HG02588 (cell line): Measurements from ENCODE around the gene DCTPP1.

Source experiments
- ATAC-seq: cut with Tn5 transposase; IDR thresholded peaks from one replicate; pipeline ENCODE4 v1.9.1; 2021; ENCODE audit warnings: mild to moderate bottlenecking, moderate library complexity; ENCODE audit not compliant: unreplicated experiment

Gene DCTPP1

DNA sequence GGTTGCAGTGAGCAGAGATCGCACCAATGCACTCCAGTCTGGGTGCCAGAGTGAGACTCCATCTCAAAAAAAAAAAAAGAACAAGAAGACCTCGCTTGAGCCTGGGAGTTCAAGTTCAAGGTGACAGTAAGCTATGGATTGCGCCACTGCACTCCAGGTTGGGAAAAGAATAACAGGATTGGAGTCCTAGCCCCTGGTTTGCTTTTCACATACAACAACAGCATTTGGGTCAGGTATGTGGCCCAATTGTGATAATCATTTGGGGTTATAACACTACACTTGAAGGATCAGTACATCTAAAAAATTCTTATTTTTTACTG, 19.2 kb upstream of the DCTPP1 start:
- no peak for ATAC-seq

DNA sequence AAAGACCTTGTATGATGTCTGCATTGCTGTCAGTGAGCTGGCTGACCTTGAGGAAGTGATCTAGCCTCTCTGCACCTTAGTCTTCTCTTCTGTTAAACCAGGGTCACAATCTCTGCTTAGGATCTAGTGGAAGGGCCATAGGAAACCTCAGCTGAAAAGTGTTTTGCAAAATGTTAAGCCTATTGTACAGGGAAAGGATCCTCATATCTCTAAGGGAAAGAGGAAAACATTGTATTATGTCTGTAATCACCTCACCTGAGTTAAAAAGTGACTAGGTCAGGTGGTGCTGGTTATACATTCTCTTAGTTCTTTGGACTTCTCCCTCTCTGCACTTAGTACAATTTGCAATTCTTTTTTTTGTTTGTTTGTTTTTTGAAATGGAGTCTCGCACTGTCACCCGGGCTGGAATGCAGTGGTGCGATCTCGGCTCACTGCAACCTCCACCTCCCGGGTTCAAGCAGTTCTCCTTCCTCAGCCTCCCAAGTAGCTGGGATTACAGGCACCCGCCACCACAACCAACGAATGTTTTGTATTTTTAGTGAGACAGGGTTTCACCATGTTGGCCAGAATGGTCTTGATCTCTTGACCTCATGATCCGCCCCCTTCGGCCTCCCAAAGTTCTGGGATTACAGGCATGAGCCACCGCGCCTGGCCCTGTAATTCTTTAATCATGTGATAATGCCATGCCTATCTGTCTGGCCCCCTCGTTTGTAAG, 17.8 kb upstream of the DCTPP1 start:
- no peak for ATAC-seq

DNA sequence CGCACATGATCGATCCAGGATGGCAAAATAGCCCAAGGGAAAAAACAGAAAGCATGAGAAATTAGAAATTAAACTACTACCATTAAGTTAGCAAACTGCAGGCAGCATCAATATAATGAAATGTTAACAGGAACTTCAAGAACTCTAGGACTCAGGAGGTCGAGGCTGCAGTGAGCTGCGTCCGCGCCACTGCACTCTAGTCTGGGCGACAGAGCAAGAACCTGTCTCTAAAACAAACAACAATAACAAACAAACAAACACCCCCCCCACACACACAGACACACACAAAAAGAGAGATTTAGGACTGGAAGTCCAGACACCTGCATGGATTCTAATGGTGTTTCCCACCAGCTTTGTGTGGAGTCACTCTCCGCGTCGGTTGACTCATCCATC, 16.4 kb upstream of the DCTPP1 start:
- ATAC-seq, result no peak

DNA sequence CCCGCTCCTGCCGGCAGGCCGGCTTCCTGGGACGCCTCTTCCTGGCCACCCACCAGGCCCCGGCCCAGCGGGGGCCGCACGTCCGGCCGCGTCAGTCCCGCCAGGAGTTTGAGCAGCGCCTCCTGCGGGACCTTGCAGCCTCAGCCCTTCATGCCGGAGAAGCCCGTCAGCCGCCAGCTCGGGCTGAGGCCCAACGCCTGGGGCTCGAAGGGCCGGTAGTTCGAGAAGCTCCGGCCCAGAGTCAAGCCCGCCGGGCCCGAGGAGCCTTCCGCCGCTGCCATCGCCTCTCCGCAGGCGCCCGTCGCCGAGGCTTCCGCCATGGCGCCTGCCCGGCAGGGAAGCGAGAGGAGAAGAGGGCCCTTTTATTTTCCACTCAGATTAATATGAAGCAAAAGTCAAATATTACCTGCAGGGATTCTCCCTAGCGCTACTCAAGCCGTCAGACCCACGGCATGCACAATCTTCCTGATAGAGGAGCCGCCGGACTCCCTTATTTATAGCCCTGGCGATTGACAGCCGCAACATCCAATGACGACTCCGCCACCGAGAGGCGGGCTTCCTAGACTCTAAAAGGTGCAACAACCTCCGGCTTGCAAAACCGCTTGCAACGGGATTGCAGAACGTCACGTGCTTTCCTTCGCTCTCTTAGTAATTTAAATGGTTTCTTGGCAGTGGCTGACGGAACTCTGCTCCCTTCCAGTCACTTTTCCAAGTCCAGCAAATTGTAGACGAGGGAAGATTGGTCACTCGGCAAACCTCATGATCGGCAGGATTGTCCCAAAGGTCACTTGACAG, 15.8 kb upstream of the DCTPP1 start, which contains the start of gene SEPHS2:
SEPHS2 (minus strand) TSS at position 467 of the 795 bp plus-strand sequence; CDS start at position 320, 147 bp downstream.
- peak; percentile 79 for ATAC-seq

DNA sequence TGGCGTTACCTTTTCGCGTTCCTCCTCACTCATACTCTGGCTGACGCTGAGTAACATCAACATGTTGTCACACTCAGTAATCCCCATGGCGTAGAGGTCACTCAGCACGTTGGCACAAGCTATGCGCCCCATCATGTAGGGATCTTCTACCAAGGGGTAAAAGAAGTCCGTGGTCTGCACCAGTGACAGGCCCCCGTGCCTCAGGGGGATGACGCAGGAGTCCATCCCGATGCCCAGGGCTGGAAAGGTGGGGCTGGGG, 15.2 kb upstream of the DCTPP1 start:
- ATAC-seq, result peak; percentile 18

DNA sequence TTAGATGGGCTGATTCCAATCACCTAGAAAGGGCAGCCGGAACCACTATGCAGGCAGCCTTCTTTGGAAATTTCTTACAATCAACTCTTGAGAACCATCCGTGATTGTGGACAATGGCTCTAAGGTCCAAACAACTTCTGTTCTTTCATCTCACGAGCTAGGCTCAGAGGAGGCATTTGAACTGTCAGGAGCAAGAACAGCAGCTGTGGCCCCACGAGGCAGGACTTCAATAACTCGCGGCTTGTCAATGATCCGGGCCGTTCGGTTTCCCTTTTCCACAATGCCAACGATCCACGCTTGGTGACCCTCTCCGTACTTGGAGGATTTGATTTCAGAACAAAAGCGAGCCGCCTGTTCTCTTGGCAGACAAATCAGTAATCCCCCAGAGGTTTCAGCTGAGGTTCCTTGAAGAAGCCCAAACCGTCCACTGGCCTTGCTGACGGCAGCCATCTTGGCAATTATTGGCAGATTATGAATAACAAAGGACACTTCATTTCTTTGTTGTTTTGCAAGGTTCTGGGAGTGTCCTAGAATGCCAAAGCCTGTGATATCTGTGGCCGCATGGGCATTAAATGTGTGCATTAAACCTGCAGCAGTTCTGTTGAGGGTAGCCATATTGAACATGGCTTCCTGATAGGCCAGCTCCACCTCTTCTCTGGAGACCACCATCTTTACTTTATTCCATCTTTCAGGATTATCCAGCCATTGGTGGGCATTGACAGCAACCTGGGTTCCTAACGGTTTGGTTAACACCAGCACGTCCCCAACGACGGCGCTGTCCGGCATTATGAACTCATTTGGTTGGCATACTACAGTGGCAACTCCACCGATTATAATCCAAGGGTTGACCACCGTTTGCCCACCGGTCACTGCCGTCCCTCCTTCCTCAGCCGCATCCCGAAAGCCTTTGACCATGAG, 14.7 kb upstream of the DCTPP1 start:
- ATAC-seq, result no peak

DNA sequence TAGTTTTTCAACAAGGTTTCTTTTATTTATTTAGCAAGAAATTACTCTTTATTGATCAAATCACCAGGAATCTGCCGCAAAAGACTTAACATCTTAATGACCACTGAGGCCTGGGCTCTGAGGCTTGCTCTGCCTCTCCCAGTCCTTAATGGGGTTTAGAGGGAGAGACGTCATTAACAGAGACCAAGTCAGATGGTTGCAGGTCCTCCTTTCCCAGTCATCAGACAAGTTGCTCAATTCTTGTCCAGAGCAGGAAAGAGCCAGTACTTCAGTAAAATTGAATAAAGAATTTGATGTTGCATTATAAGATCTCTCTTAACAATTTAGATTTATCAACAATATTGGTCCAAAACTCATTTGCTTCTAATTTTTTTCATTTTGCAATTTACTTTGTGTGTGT, 13.8 kb upstream of the DCTPP1 start:
- ATAC-seq, result no peak

DNA sequence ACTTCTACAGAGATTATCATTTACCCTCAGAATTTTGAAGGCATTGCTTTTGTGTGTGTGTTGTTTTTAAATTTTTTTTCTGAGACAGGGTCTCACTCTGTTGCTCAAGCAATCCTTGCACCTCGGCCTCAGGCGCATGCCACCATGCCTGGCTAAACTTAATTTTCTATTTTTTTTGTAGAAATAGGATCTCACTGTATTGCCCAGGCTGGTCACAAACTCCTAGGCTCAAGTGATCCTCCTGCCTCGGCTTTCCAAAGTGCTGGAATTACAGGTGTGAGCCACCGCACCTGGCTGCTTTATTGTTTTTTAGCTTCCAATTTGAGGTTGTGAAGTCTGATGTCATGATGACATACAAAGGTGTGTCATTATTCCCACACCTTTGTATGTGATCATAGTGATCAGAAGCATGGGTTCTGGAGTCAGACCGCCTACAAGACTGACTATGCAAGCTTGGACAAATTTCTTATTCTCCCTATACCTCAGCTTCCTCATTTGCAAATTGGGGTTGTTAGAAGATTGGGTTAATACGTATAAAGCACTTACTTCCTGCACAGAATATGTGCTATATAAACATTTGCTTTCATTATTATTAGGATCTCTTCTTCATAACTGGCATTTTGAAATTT, 10.0 kb upstream of the DCTPP1 start:
- no peak for ATAC-seq

DNA sequence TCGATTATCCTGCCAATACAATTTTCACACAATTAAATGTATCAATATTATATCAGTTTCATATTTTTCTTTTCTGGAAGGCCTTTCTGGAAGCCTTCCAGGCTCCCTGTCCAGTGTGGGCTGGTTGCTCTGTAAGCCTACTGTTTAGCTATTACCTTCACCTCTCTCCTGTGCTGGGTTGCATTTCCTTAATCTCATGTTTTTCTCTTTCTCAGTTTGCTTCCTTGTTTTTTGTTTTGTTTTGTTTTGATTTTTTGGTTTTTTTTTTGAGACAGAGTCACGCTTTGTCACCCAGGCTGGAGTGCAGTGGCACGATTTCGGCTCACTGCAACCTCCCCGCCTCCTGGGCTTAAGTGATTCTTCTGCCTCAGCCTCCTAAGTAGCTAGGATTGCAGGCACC, 9.0 kb upstream of the DCTPP1 start:
- no peak for ATAC-seq

DNA sequence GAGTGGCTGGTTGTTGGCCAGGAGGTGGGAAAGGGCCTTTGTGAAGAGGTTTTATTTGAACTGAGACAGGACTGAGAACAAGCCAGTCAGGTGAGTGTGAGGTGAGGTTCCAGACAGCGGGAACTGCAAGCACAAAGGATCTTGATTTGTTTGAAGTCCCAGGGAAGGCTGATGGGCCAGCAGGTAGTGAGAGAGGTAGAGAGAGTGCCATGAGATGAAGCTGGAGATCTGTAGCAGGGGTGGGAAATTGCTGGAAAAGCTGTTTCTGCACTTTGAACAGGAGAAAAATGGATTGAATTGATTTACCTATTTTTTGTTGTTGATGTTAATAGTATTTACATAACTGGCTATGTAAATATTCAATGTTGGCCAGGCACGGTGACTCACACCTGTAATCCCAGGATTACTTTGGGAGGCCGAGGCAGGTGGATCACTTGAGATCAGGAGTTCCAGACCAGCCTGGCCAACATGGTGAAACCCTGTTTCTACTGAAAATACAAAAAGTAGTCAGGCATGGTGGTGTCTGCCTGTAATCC, 7.7 kb upstream of the DCTPP1 start:
- ATAC-seq, result no peak

DNA sequence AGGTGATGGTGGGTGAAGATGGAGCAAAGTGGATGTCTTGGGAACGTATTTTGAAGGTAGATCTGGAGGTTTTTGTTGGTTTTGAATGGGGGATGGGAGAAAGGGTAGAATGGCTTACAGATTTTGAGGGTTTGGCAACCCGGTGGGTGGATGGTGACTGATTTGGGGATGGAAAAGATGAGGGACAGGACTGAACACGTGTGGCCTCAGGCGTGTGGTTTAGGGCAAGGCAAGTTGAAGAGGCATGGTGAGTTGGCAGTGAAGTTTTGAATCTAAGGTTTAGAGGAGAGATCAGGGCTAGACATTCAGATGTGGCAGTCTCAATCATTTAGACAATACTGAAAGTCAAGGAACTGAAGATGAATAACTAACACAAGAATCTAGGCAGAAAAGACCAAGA, 5.0 kb upstream of the DCTPP1 start:
- ATAC-seq, result no peak

DNA sequence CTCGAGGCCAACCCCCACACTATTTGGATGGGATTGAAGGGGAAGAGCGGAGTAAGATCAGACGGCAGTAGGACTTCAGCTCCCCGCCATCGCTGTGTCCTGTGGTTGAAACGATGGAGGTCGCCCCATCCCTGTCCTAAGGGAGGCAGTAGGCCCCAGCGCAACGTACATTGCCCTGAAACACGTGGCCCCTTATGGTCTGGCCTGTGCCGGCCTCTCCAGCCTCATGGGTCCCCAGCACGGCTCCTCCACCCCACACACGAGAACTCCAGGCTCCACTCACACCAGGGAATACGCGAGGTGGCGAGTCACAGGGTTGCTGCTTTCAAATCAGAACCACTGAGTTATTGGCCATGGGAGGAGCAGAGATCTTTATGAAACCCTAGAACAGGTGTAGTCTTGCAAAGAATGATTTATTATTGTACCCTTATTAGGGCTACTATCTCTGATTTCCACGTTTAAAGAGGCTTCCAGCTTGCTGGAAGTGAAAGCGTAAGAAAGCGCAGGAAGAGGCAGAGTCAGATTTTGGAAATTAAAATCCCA, 669 bp upstream of the DCTPP1 start:
- ATAC-seq, result no peak

DNA sequence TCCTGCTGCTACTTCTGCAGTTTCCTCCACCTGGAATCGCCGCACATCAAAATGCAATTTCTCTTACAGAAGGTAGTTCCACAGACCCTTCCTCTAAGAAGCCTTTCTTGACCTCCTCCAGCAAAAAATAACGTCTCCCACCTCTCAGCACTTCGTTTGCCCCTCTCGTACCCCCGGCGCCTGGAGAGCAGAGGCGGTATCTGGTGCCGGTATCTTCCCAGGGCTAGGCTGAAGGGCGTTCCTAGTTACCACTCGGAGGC, 482 bp downstream of the DCTPP1 start:
- ATAC-seq, result peak; percentile 3

DNA sequence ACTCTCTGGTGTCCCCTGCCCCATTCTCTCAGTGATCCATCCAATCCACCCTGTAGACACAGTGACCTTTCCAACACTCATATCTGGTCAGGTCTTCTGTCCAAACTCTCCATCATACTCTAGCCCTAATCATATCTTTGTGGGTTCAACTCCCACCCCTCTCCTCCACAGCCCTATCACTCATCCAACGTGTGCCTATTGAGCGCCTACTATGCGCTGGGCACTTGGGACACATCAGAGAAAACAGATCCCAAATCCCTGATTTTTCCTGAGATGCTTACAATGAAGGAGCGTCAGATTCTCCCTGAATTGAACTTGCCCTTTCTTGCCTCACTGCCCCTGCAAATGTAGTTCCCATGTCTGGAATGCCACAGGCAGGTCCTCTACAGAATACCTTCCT, 1.8 kb downstream of the DCTPP1 start:
- ATAC-seq, result no peak

DNA sequence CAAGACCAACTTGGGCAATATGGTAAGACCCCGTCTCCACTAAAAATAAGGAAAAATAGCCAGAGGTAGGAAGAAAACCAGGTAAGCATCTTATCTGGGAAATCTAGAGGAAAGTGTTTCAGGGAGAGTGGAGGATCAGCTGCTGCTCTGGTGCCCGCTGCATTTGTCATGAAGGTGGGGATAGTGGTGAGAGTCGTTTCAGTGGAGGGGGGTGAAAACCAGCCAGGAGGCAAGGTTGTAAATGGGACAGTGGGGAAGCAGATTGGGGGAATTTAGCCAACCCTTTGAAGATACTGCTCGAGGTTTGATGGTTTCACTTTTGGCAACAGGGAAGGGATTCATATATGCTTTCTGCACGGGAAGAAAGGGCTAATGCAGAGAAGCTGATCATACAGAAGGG, 8.8 kb downstream of the DCTPP1 start:
- ATAC-seq, result no peak

DNA sequence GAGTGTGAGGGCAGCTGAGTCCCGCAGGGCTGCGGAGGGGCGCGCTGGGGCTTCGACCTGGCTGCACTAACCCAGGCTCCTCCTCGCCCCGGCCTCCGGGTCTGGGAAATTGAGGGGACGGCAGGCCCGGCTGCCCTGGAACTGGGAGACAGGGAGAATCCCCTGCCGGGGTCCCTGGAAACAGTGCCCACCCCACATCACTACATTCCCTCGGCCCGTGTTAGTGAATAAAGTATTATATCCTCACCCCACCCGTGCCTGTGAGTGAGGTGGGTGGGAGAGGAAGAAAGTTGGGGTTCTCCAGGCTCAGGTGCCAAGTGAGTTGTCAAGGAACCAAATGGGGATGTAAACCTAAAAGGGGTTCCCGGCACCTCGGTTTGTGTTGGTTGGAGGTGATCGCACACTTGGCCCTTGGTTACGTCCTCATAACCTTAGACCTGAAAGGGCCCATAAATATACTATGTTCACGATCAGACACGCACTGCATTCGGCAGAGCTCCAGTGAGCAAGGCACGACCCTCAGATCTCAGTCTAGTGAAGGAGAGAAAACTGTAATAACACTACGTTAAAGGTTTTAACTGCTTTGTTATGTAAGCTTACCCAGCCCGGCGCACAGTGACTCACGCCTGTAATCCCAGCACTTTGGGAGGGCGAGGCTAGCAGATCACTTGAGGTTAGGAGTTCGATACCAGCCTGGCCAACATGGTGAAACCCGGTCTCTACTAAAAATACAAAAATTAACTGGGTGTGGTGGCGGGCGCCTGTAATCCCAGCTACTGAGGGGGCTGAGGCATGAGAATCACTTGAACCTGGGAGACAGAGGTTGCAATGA, 11.3 kb downstream of the DCTPP1 start:
- no peak for ATAC-seq

DNA sequence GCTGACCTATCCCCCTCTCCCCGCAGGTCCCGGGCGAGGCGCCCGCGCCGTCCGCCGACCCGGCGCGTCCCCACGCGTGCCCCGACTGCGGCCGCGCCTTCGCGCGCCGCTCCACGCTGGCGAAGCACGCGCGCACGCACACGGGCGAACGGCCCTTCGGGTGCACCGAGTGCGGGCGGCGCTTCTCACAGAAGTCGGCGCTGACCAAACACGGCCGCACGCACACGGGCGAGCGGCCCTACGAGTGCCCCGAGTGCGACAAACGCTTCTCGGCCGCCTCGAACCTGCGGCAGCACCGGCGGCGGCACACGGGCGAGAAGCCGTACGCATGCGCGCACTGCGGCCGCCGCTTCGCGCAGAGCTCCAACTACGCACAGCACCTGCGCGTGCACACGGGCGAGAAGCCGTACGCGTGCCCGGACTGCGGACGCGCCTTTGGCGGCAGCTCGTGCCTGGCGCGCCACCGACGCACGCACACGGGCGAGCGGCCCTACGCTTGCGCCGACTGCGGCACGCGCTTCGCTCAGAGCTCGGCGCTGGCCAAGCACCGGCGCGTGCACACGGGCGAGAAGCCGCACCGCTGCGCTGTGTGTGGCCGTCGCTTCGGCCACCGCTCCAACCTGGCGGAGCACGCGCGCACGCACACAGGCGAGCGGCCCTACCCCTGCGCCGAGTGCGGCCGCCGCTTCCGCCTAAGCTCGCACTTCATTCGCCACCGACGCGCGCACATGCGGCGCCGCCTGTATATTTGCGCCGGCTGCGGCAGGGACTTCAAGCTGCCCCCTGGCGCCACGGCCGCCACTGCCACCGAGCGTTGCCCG, 12.1 kb downstream of the DCTPP1 start:
- ATAC-seq, result peak; percentile 83

DNA sequence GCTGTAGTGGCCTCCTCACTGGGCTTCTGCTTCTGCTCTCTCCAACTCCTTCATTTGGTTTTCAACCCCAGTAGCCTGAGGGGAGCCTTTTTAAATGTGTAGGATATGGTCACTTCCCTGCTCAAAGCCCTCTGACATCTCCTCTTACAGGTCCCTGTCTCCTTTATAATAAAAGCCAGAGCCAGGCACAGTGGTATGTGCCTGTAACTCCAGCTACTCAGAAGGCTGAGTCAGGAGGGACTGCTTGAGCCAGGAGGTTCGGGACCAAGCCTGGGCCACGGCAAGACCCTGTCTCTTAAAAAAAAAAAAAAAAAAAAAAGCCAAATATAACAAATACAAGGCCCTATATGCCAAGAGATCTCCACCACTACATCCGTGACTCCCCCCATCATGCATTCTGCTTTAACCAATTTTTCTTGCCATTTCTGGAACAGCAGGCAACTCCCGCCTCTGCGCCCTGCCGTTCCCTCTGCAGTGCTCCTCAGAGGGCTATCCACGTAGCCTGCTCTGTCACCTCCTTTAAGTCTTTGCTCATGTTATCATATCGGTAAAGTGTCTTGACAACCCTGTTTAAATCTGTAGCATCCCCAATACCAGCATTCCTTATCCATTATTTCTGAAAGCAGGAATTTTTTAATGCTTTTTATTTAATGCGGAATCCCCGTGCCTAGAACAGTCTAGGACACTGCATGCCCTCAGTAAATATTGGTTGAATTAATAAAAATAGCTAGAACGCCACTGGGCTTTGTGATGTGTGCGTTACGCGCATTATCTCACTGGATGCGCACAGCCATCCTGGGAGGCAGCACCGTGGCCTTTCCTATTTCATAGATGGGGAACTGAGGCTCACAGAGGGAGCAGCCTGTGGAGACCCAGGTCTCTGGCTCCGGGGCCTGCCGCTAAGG, 13.0 kb downstream of the DCTPP1 start:
- no peak for ATAC-seq
